Choroid plexus epithelial cell (primary cell): ENCODE measurements around the gene PLCH1.
"Not testable (repeated sequence)": the region's sequence is repeated elsewhere in the genome, so short reads cannot be mapped to it uniquely, and the experiment has no call there.

ENCODE experiments used
- DNase-seq: peaks from one replicate; pipeline ENCODE4 v3.0.0-alpha.2; 2010; ENCODE audit warnings: low read depth
- H3K4me3 ChIP-seq: 2 replicates; pipeline ENCODE4 v1.5.1; 2011; ENCODE audit warnings: low read depth, mild to moderate bottlenecking, control low read depth, low read length, moderate library complexity
- TF ChIP-seq, protein P1 (sequence below): conservative IDR thresholded peaks from 2 replicates; pipeline ENCODE4 v1.5.1; 2011; ENCODE audit warnings: low read depth, mild to moderate bottlenecking, control low read depth, inconsistent platforms, low read length, moderate library complexity

PLCH1 gene

DNA sequence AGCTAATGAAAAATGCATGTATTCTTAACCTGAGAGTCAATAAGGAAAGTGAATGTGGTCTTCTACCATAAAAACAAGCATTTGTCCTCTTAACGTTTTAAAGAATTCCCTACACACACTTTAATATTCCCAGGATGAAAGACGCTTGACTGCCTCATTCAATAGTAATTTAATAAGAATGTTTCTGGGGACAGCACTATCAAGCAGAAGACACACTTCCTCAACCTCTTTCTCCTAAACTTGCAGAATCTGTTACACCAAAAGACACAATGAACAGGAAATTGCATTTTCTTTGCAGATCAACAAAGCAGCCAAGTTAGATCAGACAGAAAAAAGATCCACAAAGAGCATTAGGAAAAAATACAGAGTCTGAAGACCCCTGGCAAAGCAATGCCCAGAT, 97.7 kb downstream of the PLCH1 start:
- TF ChIP-seq, protein P1, sequence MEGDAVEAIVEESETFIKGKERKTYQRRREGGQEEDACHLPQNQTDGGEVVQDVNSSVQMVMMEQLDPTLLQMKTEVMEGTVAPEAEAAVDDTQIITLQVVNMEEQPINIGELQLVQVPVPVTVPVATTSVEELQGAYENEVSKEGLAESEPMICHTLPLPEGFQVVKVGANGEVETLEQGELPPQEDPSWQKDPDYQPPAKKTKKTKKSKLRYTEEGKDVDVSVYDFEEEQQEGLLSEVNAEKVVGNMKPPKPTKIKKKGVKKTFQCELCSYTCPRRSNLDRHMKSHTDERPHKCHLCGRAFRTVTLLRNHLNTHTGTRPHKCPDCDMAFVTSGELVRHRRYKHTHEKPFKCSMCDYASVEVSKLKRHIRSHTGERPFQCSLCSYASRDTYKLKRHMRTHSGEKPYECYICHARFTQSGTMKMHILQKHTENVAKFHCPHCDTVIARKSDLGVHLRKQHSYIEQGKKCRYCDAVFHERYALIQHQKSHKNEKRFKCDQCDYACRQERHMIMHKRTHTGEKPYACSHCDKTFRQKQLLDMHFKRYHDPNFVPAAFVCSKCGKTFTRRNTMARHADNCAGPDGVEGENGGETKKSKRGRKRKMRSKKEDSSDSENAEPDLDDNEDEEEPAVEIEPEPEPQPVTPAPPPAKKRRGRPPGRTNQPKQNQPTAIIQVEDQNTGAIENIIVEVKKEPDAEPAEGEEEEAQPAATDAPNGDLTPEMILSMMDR, result no peak
- H3K4me3 ChIP-seq, result no peak overlapping the region
- no peak for DNase-seq

DNA sequence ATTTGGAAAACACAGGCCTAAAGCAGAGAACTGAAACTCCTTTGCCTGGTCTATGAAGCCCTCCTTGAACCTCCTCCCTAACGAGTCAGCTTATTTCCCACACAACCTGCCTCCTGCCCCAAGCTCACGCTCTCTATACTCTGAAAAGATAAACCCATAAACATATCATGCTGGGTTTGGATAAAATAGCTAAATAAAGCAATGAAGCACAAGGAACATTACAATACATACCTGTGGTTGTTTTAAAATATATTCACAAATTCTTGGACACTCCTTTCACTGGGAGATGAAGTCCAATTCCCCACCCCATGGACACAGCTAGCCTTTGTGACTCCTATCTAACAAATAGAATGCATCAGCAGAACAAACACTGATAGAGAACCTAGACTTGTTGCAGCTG, 98.2 kb downstream of the PLCH1 start:
- no peak overlapping the region for H3K4me3 ChIP-seq
- TF ChIP-seq, protein P1, result no peak
- no peak for DNase-seq

DNA sequence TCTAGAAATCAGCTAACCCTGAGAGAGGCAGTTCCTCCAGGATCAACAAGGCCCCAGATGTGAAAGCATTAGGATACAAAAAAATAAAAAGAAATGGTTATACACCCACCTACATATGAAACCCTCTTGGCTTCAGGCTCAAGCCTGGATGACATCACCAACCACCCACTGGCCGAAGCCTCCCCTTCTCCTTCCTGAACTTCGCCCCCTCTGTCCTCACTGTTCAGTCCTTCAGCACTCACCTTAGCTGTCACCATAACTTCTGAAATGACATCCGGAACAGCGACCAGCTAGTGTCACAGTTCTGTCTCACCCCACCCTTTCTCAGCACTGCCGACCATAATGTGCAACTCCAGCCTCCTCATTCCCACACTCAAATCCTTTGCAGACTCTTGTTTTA, 98.7 kb downstream of the PLCH1 start:
- no peak for DNase-seq
- no peak overlapping the region for H3K4me3 ChIP-seq
- TF ChIP-seq, protein P1, result no peak

DNA sequence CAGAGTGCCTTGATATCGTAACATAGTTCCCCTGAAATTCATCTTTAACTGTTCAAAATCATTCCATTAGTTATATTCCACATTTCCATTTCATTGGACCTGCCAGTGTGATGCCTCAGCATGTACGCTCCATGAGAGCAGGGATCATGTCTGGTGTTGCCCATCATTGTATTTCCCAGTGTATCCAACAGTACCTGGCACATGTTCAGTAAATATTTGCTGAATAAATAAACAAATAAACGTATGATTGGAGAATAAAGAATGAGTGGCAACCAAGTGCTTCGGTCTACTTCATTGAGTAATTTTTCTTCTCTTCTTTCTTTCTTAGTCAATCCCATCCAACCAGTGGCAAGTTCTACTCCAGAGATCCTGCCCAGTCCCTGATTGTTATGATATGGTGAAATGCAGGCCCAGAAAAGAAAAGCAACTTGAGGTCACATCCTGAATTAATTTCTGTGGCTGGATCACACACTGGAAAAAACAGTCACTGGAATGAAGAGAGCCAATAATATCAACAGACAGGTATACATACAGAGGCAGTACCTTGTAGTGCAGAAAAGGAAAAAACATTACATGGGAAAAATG, 101.2 kb downstream of the PLCH1 start:
- no peak overlapping the region for H3K4me3 ChIP-seq
- DNase-seq, result no peak
- TF ChIP-seq, protein P1, result no peak

DNA sequence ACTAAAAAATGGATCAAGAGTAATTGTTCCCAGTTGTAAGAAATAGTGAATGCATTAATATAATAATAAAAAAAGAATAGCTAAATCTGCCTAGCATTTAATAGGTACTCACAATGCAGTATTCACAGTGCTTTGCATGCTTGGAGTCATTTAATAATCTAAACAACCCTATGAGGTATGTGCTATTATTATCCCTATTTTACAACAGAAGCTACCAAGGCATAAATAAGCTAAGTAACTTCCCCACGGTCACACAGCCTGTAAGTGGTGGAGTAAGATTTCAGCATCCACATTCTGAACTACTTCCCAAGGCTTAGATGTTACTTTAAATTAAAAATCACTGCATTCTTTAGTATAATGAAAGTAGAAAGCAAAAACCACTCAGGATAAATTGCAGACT, 102.9 kb downstream of the PLCH1 start:
- no peak for DNase-seq
- no peak overlapping the region for H3K4me3 ChIP-seq
- TF ChIP-seq, protein P1, result no peak

DNA sequence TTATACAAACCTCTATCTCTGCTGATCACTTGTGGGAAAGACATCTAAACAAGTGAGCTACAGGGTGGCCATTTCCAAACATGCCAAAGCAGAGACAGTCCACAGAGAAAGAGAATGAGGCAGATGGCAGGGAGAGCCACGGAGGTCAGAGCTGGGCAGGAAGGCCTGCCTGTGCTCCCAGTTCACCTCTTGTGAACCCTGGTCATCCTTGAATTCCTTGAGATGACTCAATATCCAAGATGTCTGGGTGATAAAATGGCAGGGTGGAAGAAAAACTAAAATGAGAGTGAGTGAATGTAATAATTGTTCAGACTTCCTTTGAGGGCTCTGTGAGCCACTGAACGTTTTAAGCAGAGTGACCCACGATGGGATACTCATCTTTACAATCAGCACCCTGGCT, 104.8 kb downstream of the PLCH1 start:
- no peak for DNase-seq
- no peak overlapping the region for H3K4me3 ChIP-seq
- TF ChIP-seq, protein P1, result no peak

DNA sequence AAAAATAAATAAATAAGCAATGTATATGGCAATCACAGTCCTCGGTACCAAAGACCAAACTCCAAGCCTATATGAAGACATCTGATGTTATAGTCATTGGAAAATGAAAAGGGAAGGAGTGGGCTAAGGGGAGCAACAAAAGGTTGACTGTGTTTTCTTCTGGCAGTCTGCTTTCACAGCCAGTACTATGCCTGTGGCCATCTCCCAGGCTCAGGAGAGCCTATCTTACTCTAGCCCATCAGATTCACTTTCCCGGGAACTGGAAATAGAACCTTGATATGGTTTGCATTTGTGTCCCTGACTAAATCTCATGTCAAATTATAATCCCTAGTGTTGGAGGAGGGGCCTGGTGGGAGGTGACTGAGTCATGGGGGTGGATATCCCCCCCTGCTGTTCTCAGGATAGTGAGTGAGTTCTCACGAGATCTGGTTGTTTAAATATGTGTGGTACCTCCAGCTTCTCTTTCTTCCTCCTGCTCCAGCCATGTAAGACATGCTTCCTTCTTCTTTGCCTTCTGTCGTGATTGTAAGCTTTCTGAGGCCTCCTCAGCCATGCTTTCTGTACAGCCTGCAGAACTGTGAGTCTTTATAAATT, 105.3 kb downstream of the PLCH1 start:
- H3K4me3 ChIP-seq, result no peak overlapping the region
- no peak for DNase-seq
- TF ChIP-seq, protein P1, result no peak

DNA sequence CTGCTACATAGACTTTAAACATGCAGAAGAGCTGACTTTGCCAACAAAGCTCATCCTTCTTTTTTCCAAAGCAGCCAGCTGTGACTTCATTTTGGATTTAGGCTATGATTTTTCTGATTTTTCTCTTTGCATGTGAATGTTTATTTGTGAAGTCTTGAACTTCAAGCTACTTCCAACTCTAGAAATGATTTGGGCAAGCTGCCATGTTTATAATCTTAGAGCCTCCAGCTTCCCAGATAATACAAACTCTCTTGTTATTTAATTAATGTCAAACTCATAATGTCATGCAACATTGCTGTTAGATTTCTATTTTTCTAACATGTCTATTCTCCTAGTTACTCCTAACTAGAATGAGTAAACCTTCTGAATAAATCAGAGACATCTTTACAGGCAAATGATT, 106.4 kb downstream of the PLCH1 start:
- DNase-seq, H3K4me3 ChIP-seq: not testable (repeated sequence)
